ENCODE measurements around the gene TAF5L.

Gene TAF5L

DNA sequence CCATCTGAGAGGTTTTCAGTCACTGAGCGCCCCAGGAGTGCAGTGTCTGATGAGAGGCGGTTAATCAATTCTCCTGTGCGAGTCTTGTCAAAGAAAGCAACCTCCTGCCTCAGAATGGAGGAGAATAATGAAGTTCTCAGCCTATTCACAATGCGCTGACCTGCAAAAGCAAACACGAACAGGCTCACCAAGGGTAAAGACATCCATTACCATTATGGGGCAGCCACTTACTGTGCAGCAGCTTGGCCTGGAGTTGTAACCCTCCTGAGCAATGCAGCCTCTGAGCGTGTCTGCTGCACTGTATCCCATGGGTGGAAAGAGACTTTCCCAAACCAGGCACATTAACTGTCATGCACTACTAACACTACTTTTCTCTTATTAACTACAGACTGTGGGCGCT, 78.4 kb downstream of the TAF5L start:
- in situ Hi-C loops (cut with MboI; ENCODE audit: low sequenced_read_pairs), result no loop called here

DNA sequence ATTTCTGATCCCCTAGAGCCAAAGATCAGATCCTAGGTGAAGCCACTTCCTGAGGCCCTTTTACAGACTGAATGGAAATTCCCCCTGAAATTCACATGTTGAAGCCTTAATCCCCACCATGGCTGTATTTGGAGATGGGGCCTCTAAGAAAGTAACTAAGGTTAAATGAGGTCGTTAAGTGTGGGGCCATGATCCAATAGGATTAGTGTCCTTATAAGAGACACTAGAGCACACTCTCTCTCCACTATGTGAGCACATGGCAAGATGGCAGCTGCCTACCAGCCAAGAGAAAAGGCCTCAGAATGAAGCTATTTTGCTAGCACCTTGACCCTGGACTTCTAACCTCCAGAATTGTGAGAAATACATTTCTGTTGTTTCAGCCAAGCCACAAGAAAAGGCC, 81.3 kb downstream of the TAF5L start:
- in situ Hi-C loops (cut with MboI; ENCODE audit: low sequenced_read_pairs), result no loop called here
